T47D (cell line): ENCODE data around the gene TOGARAM1.

Experiments used
- DNase-seq, 2 experiments: peaks; one replicate each; pipeline versions ENCODE4 v3.0.0 to v3.0.0-alpha.2; 2011 to 2012; ENCODE audit warnings: low read depth in 1 of 2, low spot score in 1 of 2
- JUND ChIP-seq: IDR thresholded peaks from 2 replicates; pipeline ENCODE4 v1.6.1; 2012; ENCODE audit warnings: low read depth
- in situ Hi-C: cut with HindIII; loops from 2 replicates; pipeline ENCODE4 v1.10.0; 2016; ENCODE audit warnings: low sequenced_read_pairs, low pct_unique_long_range_greater_than_20kb

TOGARAM1 gene

GRCh38 chr14:45091710-45092109, 129.7 kb downstream of the TOGARAM1 start:
- no peak for DNase-seq
- TF ChIP-seq JUND, result no peak
- in situ Hi-C loops, result no loop called here

DNA sequence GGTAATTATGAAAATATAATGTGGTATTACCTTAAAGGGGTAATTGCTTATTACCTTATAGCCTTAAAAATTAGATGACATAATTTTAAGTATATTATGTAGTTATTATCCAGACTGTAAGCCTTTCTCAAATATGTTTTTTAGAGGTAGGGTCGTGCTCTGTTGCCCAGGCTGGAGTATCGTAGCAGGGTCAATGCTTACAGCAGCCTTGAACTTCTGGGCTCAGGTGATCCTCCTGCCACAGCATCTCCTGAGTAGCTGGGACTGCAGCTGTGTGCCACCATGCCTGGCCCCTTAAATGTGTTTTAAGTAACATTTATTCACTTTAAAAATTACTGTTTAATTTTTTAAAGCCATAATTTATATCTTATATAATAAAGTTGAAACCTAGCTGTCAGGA, 132.3 kb downstream of the TOGARAM1 start:
- no peak for DNase-seq
- no peak for TF ChIP-seq JUND
- in situ Hi-C loops, result no loop called here

DNA sequence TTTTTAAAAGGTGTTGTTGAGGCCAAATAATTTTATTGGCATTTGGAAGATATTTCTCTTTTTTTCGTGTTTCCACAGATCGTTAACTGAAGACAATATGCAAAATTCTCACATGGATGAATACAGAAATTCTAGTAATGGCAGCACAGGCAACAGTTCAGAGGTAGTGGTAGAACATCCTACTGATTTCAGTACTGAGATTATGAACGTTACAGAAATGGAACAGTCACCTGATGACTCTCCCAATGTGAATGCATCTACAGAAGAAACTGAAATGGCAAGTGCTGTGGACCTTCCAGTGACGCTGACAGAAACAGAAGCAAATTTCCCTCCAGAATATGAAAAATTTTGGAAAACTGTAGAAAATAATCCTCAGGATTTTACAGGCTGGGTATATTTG, 133.2 kb downstream of the TOGARAM1 start:
- TF ChIP-seq JUND, result no peak
- in situ Hi-C loops, result no loop called here
- DNase-seq, result no peak

DNA sequence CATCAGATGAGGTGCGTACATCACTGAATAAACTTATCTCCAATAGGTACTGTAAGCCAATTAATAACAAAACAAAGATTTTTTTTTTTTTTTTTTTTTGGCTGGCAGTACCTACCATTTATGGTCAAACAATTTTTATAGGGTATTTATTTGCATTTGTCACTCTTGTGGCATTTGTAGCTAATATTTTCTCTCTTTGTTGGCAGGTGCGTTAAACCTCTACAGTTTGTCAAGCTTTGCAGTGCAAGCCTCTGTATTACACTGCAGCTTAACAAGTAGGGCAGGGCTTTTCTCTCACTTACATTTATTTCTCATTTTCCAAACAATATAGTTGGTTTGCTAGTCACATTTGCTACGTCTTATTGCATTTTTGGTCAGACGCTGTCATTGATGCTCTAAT, 134.2 kb downstream of the TOGARAM1 start:
- no peak for DNase-seq
- no peak for TF ChIP-seq JUND
- in situ Hi-C loops, result no loop called here

- DNase-seq, result no peak
- TF ChIP-seq JUND, result no peak
- in situ Hi-C loops, result no loop called here
Measured at GRCh38 chr14:45103806-45104205, 141.8 kb downstream of the TOGARAM1 start.

GRCh38 chr14:45104561-45104960, 142.6 kb downstream of the TOGARAM1 start:
- DNase-seq, result no peak
- in situ Hi-C loops, result no loop called here

GRCh38 chr14:45112896-45113781, 151.1 kb downstream of the TOGARAM1 start:
- in situ Hi-C loops, result no loop called here
- peak; percentile 81 for TF ChIP-seq JUND
- peak in 1 of 2 experiments; percentile 80 for DNase-seq

More at GRCh38 chr14:45104561-45104960, 142.6 kb downstream of the TOGARAM1 start:
- TF ChIP-seq JUND, result no peak

- TF ChIP-seq JUND, result no peak
- in situ Hi-C loops, result no loop called here
- DNase-seq, result no peak
Measured at GRCh38 chr14:45114327-45114726, 152.3 kb downstream of the TOGARAM1 start.

DNA sequence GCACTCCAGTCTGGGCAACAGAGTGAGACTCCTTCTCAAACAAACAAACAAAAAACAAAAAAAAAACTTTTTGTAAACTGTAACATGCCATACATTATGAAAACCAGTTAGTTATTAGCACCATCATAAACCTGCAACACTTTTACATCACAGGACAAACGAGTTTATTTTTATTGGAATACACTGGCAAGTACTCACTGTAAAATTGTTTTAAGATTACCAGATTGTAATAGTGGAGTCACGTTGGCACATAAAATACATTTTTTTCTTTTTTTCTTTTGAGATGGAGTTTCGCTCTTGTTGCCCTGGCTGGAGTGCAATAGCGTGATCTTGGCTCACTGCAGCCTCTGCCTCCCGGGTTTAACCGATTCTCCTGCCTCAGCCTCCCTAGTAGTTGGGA, 156.6 kb downstream of the TOGARAM1 start:
- TF ChIP-seq JUND, result no peak
- no peak for DNase-seq
- in situ Hi-C loops, result no loop called here

DNA sequence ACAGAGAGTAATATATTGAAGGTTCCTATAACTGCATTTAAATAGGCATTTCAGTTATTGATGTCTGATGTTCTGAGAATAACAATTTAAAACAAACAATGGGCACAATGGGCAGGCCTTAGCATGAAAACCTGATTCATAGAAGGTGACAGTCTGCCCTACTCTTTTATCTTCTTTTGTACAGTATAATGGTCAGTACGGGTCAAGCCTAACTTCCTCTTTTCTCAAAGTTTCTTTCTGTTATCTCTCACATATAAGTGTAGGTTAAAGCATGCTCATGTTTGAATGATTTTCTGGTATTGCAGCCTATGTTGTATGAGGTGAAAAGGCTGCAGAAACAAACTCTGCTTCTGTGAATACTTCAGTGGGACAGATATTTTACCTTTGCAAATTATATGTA, 158.1 kb downstream of the TOGARAM1 start:
- no peak for TF ChIP-seq JUND
- no peak for DNase-seq
- in situ Hi-C loops, result no loop called here

- in situ Hi-C loops, result no loop called here
- no peak for TF ChIP-seq JUND
- no peak for DNase-seq
Measured at GRCh38 chr14:45123271-45123670, 161.3 kb downstream of the TOGARAM1 start.
